ENCODE data around the gene NUCB1. TPM values are rescaled to one million over a fixed set of nuclear protein-coding genes. Genes with fewer than 3 reads are reported as not detected.

NUCB1 gene
- total RNA-seq, 1 experiment from 2014 or later: 102 TPM

DNA sequence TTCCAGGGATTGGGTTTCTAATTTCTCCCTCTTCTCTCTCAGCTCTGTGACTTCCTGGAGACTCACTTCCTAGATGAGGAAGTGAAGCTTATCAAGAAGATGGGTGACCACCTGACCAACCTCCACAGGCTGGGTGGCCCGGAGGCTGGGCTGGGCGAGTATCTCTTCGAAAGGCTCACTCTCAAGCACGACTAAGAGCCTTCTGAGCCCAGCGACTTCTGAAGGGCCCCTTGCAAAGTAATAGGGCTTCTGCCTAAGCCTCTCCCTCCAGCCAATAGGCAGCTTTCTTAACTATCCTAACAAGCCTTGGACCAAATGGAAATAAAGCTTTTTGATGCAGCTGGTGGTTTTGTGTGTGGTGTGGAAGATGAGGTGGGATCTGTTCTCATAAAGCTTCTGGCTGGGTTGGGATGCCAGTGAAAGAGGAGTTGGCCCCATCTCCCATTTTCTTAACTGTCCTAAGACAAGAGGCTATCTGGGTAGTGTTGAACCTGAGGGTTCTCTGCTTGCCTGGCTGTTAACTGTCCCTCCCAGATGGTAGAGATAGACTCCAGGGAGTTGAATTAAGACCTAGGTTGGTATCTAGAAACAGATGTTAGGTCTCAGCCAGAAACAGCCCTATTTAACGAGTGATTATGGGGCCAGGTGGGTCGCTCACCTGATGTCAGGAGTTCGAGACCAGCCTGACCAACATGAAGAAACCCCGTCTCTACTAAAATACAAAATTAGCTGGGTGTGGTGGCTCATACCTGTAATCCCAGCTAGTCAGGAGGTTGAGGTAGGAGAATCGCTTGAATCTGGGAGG, 66.6 kb downstream of the NUCB1 start:
- intact Hi-C loops (cut with micrococcal nuclease; ENCODE audit: unreplicated experiment): no loop called here
- POLR2A ChIA-PET: interaction anchor here (0.6 to 1.3 kb wide), 5 partner anchors 14 to 176 kb away, joined by 3 to 20 read pairs (median 3); partner anchors contain the start of gene RUVBL2

DNA sequence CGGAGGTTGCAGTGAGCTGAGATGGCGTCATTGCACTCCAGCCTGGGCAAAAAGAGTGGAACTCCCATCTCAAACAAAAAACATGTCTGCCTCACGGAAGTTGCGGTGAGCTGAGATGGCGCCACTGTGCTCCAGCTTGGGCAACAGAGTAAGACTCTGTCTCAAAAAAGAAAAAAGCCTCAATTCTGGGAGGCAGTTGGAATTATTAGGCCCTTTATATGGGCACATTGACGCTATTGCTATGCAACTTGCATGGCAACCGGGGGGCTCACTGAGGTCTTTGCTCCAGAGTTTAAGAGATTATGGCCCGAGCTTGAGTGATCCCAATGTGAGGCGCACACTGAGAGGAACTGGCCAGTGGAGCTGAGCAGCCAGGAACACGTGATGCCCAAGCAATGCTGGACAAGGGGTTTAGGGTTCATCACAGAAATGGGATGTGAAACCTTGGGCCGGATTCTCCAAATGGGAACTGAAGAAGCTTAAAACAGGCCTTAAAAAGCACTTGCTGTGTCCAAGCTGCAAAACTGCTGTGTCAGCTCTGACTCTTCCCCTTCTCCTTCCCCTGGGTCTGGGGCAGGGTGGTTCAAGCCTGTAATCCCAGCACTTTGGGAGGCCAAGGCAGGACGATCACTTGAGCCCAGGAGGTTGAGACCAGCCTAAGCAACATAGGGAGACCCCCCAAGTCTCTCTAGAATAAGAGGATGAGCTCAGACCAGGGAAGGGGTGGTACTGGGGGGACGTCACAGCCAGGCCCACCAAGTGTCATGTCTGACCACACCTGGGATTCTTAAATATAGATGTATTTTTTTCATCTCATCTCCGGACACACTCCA, 67.5 kb downstream of the NUCB1 start:
- ATAC-seq (no peak), DNase-seq (ENCODE audit: low read depth, low spot score) (no peak)
- Histone ChIP-seq H3K36me3 (ENCODE audit: control insufficient read depth, insufficient read depth, low read length) (peaks cover 2% of the 10 kb centered on the region), H3K27me3 (ENCODE audit: control insufficient read depth, insufficient read depth, low read length) (no peaks in the 10 kb centered on the region), H3K27ac (ENCODE audit: low read length) (peak overlapping the region; percentile 81; the same call in 1 of the 2 replicates), H3K4me1 (ENCODE audit: control insufficient read depth, insufficient read depth, low read length) (peaks cover 31% of the 10 kb centered on the region), H3K4me3 (ENCODE audit: low read depth in 2 of 2, low read length in 2 of 2) (peak overlapping the region in 1 of 2 experiments; percentile 84; a peak in 3 of 4 replicates), H3K9me3 (ENCODE audit: control insufficient read depth, insufficient read depth, low read depth, low read length) (no peaks in the 10 kb centered on the region)
- BruUV-seq (replicated peaks): no TSS peak
- CTCF ChIA-PET: no interaction called here
- TF ChIP-seq SIN3A (IDR thresholded peaks at IDR 0.05; ENCODE audit: borderline replicate concordance, insufficient read depth, low read depth, low read length) (no peak), POLR2AphosphoS5 (IDR thresholded peaks at IDR 0.05; ENCODE audit: low read depth, low read length) (peak; percentile 76; the same call in 1 of the 2 replicates)
- POLR2A ChIA-PET: interaction anchor here (0.6 to 1.3 kb wide), 3 partner anchors 15 to 19 kb away, joined by 3 to 20 read pairs (median 3); no protein-coding TSS in a partner anchor
- in situ Hi-C loops (cut with HindIII; ENCODE audit: low pct_unique_long_range_greater_than_20kb, low sequenced_read_pairs): no loop called here
- intact Hi-C loops (cut with micrococcal nuclease; ENCODE audit: unreplicated experiment): no loop called here

More for the DNA sequence above, 66.6 kb downstream of the NUCB1 start:
- CTCF ChIA-PET: interaction anchor here (0.6 kb wide), 1 partner anchor 177 kb away, joined by 8 read pairs; no protein-coding TSS in a partner anchor
- TF ChIP-seq POLR2AphosphoS5 (IDR thresholded peaks at IDR 0.05; ENCODE audit: low read depth, low read length) (no peak), TCF7L2 (IDR thresholded peaks at IDR 0.05; ENCODE audit: low read depth, low read length) (no peak), SIN3A (IDR thresholded peaks at IDR 0.05; ENCODE audit: borderline replicate concordance, insufficient read depth, low read depth, low read length) (no peak), CTCF (IDR thresholded peaks at IDR 0.05) (no peak)
- TF ChIP-seq, protein P1, sequence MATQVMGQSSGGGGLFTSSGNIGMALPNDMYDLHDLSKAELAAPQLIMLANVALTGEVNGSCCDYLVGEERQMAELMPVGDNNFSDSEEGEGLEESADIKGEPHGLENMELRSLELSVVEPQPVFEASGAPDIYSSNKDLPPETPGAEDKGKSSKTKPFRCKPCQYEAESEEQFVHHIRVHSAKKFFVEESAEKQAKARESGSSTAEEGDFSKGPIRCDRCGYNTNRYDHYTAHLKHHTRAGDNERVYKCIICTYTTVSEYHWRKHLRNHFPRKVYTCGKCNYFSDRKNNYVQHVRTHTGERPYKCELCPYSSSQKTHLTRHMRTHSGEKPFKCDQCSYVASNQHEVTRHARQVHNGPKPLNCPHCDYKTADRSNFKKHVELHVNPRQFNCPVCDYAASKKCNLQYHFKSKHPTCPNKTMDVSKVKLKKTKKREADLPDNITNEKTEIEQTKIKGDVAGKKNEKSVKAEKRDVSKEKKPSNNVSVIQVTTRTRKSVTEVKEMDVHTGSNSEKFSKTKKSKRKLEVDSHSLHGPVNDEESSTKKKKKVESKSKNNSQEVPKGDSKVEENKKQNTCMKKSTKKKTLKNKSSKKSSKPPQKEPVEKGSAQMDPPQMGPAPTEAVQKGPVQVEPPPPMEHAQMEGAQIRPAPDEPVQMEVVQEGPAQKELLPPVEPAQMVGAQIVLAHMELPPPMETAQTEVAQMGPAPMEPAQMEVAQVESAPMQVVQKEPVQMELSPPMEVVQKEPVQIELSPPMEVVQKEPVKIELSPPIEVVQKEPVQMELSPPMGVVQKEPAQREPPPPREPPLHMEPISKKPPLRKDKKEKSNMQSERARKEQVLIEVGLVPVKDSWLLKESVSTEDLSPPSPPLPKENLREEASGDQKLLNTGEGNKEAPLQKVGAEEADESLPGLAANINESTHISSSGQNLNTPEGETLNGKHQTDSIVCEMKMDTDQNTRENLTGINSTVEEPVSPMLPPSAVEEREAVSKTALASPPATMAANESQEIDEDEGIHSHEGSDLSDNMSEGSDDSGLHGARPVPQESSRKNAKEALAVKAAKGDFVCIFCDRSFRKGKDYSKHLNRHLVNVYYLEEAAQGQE (IDR thresholded peaks at IDR 0.05; ENCODE audit: insufficient read depth in 1 of 2, low read depth in 2 of 2, low read length in 1 of 2): no peak
- no TSS peak for BruUV-seq (replicated peaks)
- Histone ChIP-seq H3K27ac (ENCODE audit: low read length) (peak overlapping the region; percentile 81), H3K27me3 (ENCODE audit: control insufficient read depth, insufficient read depth, low read length) (no peaks in the 10 kb centered on the region), H3K4me3 (ENCODE audit: low read depth in 2 of 2, low read length in 2 of 2) (peak overlapping the region; percentile 77 to 84), H3K9me3 (ENCODE audit: control insufficient read depth, insufficient read depth, low read depth, low read length) (no peaks in the 10 kb centered on the region), H3K4me1 (ENCODE audit: control insufficient read depth, insufficient read depth, low read length) (peaks cover 39% of the 10 kb centered on the region), H3K36me3 (ENCODE audit: control insufficient read depth, insufficient read depth, low read length) (peaks cover 2% of the 10 kb centered on the region)
- no peak for DNase-seq (ENCODE audit: low read depth, low spot score)
- ATAC-seq: no peak
- in situ Hi-C loops (cut with HindIII; ENCODE audit: low pct_unique_long_range_greater_than_20kb, low sequenced_read_pairs): no loop called here

Data from Panc1 (cell line).